GM19463 (cell line): ENCODE results near the gene SKA3.
"Not testable (repeated sequence)": the region's sequence is repeated elsewhere in the genome, so short reads cannot be mapped to it uniquely, and the experiment has no call there.

ENCODE experiments used
- ATAC-seq: cut with Tn5 transposase; IDR thresholded peaks from one replicate; pipeline ENCODE4 v1.9.1; 2021; ENCODE audit warnings: mild to moderate bottlenecking, moderate library complexity; ENCODE audit not compliant: unreplicated experiment

The SKA3 gene

DNA sequence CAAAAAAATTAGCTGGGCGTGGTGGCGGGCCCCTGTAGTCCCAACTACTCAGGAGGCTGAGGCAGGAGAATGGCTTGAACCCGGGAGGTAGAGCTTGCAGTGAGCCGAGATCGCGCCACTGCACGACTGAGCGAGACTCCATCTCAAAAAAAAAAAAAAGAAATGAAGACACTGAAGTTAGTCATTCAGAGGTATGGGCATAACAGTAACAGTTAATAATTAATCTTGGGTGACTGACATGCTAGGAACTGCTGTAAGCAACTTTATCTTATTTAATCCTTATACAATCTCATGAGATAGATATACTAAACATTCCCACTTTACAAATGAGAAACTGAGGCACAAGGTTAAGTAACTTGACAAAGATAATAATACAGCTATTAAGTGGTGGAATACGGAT lies 4.9 kb downstream of the SKA3 start:
- ATAC-seq = no peak

DNA sequence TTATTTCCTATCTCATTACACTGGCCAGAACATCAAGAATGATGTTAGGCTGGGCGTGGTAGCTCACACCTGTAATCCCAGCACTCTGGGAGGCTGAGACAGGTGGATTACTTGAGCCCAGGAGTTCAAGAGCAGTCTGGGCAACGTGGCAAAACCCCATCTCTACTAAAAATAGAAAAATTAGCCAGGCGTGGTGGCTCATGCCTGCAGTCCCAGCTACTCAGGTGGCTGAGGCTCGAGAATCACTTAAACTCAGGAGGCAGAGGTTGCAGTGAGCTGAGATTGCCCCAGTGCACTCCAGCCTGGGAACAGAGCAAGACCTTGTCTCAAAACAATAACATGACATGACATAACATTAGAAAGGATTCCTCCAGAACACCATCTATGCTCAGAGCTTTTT lies 10.7 kb downstream of the SKA3 start:
- ATAC-seq = not testable (repeated sequence)

- no peak for ATAC-seq
Measured at GRCh38 chr13:21164631-21165030, 11.7 kb downstream of the SKA3 start.

- ATAC-seq = no peak
Measured at GRCh38 chr13:21152251-21152899, 24.0 kb downstream of the SKA3 start.

DNA sequence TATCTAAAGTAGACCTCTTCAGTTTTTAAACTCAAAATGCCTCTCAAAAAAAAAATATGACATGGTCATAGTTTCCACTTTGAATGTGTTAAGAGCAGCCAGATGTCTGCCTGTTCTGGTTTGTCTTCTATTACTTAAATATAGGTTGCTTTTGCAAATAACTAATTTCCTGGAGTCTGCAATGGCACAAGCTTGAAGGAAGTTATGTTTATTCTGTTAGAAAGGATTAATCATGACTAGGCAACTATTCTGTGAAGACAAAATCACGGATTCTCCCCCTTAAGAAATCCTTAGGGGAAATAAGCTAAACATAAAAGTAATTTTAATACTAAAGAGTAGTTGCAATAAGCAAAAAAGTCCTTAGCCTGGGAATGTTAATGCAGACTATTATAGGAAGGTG lies 26.3 kb downstream of the SKA3 start:
- no peak for ATAC-seq

- ATAC-seq = no peak
Measured at GRCh38 chr13:21149568-21149967, 26.8 kb downstream of the SKA3 start.

DNA sequence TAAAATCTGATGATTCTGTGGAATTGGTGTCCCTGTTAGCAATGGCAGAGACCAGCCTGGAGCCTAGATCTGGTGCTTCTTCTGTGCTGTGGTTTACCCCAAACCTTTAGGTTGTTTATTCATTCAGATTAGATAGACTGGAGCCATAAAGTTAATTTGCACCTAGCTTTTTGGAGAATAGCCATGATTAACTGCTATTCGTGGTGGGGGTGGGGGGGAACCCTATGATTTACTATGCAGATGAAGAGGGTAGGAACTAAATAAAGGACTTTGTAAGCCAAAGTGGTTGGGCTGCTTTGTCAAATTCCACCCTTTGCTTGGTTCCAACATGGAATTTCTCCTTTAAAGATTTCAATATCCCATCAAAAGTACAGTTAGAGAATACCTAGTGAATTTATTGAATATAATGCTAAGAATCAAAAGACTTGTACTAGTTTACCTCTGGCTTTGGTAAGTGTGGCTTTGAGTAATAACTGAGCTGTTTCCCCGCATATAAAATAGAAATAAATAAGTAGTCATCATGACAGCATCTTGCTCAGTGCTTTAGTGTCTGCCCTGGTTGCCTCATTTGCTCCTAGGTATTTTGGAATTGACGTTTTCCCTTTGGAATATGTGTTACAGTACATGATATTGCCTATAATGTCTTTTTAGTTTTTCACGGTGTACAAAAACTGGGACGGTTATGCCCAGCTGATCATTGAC lies 27.6 kb downstream of the SKA3 start:
- no peak for ATAC-seq

DNA sequence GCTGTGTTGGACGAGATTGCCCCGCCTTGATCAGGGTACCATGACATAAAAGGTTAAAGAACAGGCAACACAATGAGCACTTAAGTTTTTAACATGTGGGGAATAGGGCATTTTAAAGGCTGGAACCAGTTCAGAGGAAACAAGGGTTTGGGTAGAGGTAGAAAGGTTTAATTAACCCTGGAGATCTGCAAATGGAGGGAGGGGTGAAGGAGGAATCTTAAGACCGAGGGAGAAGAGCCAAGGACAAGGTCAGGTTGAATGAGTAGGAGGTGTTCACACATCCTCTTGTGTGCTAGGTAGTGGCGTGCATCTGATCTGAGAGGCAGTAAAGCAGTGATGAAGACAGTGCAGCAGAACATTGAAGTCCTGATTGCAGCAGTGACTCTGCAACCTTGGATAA lies 28.5 kb downstream of the SKA3 start:
- no peak for ATAC-seq

DNA sequence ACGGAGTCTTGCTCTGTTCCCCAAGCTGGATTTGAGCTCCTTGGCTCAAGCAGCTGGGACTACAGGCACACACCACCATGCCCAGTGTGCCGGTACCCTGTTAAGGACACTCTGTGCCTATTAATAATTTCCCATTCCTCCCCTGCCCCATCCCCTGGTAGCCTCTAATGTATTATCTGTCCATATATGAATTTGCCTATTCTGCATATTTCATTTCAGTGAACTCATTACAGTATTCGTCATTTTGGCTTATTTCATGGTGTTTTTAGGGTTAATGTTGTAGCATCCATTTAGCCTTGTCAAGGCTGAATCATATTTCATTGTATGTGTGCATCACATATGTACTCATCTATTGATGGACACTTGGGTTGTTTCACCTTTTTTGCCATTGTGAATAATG lies 33.6 kb downstream of the SKA3 start:
- ATAC-seq = no peak

DNA sequence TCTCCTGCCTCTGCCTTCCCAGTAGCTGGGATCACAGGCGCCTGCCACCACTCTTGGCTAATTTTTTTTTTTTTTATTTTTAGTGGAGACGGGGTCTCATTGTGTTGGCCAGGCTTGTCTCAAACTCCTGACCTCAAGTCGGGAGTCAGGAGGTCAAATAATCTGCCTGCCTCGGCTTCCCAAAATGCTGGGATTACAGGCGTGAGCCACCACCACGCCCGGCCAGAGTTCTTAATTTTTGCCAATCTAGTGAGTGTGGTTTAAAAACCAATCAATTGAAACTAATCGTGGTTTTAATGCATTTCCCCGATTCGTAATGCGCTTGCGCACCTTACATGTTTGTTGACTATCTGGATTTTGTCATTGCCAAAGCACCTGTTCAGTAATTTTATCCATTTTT lies 37.0 kb downstream of the SKA3 start:
- ATAC-seq = no peak

- ATAC-seq = no peak
Measured at GRCh38 chr13:21138561-21138960, 37.8 kb downstream of the SKA3 start.

- ATAC-seq = no peak
Measured at GRCh38 chr13:21137696-21138095, 38.7 kb downstream of the SKA3 start.

GRCh38 chr13:21135833-21136232 lies 40.5 kb downstream of the SKA3 start:
- not testable (repeated sequence) for ATAC-seq

- ATAC-seq = no peak
Measured at GRCh38 chr13:21134475-21134874, 41.9 kb downstream of the SKA3 start.

GRCh38 chr13:21133077-21133476 lies 43.3 kb downstream of the SKA3 start:
- no peak for ATAC-seq

GRCh38 chr13:21130116-21130515 lies 46.2 kb downstream of the SKA3 start:
- ATAC-seq = no peak

DNA sequence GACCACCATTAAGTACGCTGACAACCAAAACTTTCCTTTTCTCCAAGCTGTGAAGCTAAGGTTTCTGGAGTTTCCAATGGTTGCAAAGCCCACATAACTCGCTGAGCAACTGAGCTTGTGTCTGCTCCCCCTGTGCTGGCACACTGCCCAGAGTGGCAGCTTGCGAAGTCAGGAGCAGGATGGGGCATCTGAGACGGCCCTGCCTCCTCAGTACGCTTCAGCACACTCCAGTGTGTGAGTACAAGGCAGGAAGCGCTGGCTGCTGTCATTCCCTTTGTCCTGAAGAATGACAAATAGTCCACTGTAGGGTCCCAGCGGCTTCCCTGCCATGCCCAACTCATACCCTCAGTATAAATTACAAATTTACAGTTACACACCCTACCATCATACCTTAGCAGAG lies 51.5 kb downstream of the SKA3 start:
- ATAC-seq = no peak

- ATAC-seq = no peak
Measured at GRCh38 chr13:21123956-21124355, 52.4 kb downstream of the SKA3 start.

GRCh38 chr13:21121616-21122015 lies 54.7 kb downstream of the SKA3 start:
- ATAC-seq = no peak

GRCh38 chr13:21120191-21120590 lies 56.2 kb downstream of the SKA3 start:
- no peak for ATAC-seq

GRCh38 chr13:21119526-21119925 lies 56.8 kb downstream of the SKA3 start:
- ATAC-seq = no peak

- no peak for ATAC-seq
Measured at GRCh38 chr13:21118180-21118579, 58.2 kb downstream of the SKA3 start.
